ENCODE measurements around the gene KIF26A. TPM values are rescaled to one million over a fixed set of nuclear protein-coding genes. Genes with fewer than 3 reads are reported as not detected.
"Not testable (repeated sequence)": the region's sequence is repeated elsewhere in the genome, so short reads cannot be mapped to it uniquely, and the experiment has no call there.

The KIF26A gene
- total and polyA plus RNA-seq, 8 donors, result 0.65 to 21.7 (median 1.5) TPM

GRCh38 chr14:104206281-104206904 lies 68.0 kb downstream of the KIF26A start:
- TF ChIP-seq EP300 (IDR thresholded peaks at IDR 0.05), result no peak
- Histone ChIP-seq H3K36me3 (no peaks in the 10 kb centered on the region), H3K4me1 (peaks cover 0 to 11% (median 8%) of the 10 kb centered on the region in 4 donors), H3K27me3 (peaks cover 0 to 14% (median 0%) of the 10 kb centered on the region in 3 donors), H3K9me3 (no peaks in the 10 kb centered on the region), H3K4me3 (no peak overlapping the region), H3K27ac (no peak overlapping the region)
- 21 to 45% (median 22%) methylated on average over 9 to 15 of the region's 15 CpGs for WGBS, 5 donors
- peak; percentile 61 to 90 for DNase-seq
- intact Hi-C loops (cut with DNase I; ENCODE audit: low total_unique reads), result no loop called here

DNA sequence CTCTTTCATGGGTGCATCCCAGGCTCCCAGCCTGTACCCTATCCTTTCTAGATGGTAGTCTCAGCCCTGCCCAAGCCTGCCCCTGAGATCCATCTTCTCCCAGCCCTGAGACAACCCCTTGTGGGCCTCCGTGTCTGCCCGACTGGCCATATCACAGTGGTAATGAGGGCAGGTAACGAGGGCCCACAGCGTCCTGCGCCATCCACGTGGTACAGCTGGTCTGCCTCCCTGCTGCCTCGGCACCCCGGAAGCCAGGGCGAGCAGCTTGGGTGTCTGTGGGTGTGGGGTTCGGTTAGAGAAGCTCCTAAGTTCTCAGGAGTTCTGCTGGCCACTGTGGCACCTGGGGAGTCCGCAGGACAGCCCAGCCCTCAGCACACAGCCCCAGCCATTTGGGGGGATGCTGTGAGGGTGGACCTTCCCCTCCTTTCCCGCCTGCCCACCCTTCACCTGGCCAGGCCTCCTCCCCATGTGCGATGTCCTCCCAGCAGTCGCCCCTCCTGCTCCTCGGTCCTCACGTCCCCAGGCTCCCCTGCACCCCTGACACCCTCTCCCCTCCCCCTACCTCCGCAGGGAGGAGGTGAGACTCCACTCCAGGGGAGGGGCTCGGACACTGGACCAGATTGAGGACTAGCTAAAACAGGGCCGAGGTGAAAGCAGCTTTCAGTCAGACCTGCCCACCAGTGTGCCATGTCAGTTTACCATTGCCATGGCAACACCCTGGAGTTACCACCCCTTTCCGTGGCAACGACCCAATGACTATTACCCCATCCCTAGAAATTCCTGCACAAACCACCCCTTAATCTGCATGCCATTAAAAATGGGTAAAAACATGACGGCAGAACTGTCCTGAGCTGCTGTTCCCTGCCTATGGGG lies 69.0 kb downstream of the KIF26A start:
- Histone ChIP-seq H3K27me3 (peaks cover 0 to 24% (median 0%) of the 10 kb centered on the region in 3 donors), H3K27ac (no peak overlapping the region), H3K9me3 (no peaks in the 10 kb centered on the region), H3K4me3 (no peak overlapping the region), H3K36me3 (no peaks in the 10 kb centered on the region), H3K4me1 (peaks cover 0 to 2% (median under 1%) of the 10 kb centered on the region in 4 donors)
- 88 to 94% (median 91%) methylated on average over 19 to 22 of the region's 22 CpGs for WGBS, 5 donors
- DNase-seq, result no peak
- TF ChIP-seq POLR2A (IDR thresholded peaks at IDR 0.05) (no peak), POLR2AphosphoS5 (IDR thresholded peaks at IDR 0.05) (no peak), EP300 (IDR thresholded peaks at IDR 0.05) (no peak)
- TF ChIP-seq, protein P1, sequence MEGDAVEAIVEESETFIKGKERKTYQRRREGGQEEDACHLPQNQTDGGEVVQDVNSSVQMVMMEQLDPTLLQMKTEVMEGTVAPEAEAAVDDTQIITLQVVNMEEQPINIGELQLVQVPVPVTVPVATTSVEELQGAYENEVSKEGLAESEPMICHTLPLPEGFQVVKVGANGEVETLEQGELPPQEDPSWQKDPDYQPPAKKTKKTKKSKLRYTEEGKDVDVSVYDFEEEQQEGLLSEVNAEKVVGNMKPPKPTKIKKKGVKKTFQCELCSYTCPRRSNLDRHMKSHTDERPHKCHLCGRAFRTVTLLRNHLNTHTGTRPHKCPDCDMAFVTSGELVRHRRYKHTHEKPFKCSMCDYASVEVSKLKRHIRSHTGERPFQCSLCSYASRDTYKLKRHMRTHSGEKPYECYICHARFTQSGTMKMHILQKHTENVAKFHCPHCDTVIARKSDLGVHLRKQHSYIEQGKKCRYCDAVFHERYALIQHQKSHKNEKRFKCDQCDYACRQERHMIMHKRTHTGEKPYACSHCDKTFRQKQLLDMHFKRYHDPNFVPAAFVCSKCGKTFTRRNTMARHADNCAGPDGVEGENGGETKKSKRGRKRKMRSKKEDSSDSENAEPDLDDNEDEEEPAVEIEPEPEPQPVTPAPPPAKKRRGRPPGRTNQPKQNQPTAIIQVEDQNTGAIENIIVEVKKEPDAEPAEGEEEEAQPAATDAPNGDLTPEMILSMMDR (IDR thresholded peaks at IDR 0.05), result no peak
- intact Hi-C loops (cut with DNase I; ENCODE audit: low total_unique reads), result no loop called here

- H3K4me1 ChIP-seq; H3K36me3 ChIP-seq; H3K9me3 ChIP-seq; DNase-seq; intact Hi-C loops (cut with DNase I; ENCODE audit: low total_unique reads); H3K27ac ChIP-seq; H3K4me3 ChIP-seq: not testable (repeated sequence)
- peaks cover 0 to 30% (median 0%) of the 10 kb centered on the region in 3 donors for H3K27me3 ChIP-seq
- WGBS, 5 donors, result 85 to 96% (median 94%) methylated on average over 4 to 13 of the region's 13 CpGs
These were observed 69.6 kb downstream of the KIF26A start for GRCh38 chr14:104208015-104208295.

DNA sequence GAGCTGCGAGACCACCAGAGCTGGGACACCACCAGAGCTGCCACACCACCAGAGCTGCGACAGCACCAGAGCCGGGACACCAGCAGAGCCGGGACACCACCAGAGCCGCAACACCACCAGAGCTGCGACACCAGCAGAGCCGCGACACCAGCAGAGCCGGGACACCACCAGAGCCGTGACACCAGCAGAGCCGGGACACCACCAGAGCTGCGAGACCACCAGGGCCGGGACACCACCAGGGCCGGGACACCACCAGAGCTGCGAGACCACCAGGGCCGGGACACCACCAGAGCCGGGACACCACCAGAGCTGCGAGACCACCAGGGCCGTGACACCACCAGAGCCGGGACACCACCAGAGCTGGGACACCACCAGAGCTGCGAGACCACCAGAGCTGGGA lies 69.9 kb downstream of the KIF26A start:
- 89 to 98% (median 95%) methylated on average over 9 to 21 of the region's 21 CpGs for WGBS, 5 donors
- H3K9me3 ChIP-seq; H3K4me1 ChIP-seq; intact Hi-C loops (cut with DNase I; ENCODE audit: low total_unique reads); H3K4me3 ChIP-seq; H3K36me3 ChIP-seq; DNase-seq; H3K27ac ChIP-seq: not testable (repeated sequence)
- H3K27me3 ChIP-seq, result peaks cover 0 to 34% (median 1%) of the 10 kb centered on the region in 3 donors

DNA sequence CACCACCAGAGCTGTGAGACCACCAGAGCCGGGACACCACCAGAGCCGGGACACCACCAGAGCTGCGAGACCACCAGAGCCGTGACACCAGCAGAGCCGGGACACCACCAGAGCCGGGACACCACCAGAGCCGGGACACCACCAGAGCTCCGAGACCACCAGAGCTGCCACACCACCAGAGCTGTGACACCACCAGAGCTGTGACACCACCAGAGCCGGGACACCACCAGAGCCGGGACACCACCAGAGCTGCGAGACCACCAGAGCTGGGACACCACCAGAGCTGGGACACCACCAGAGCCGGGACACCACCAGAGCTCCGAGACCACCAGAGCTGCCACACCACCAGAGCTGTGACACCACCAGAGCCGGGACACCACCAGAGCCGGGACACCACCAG lies 70.7 kb downstream of the KIF26A start:
- intact Hi-C loops (cut with DNase I; ENCODE audit: low total_unique reads); H3K27ac ChIP-seq; DNase-seq; H3K36me3 ChIP-seq; H3K4me3 ChIP-seq; H3K9me3 ChIP-seq; H3K4me1 ChIP-seq: not testable (repeated sequence)
- peaks cover 0 to 41% (median 5%) of the 10 kb centered on the region in 3 donors for H3K27me3 ChIP-seq
- 85 to 96% (median 91%) methylated on average over 6 to 15 of the region's 15 CpGs for WGBS, 5 donors

GRCh38 chr14:104209985-104210816 lies 71.8 kb downstream of the KIF26A start:
- Histone ChIP-seq H3K4me3 (no peak overlapping the region), H3K36me3 (no peaks in the 10 kb centered on the region), H3K4me1 (no peaks in the 10 kb centered on the region), H3K9me3 (no peaks in the 10 kb centered on the region), H3K27me3 (peaks cover 0 to 41% (median 5%) of the 10 kb centered on the region in 3 donors), H3K27ac (no peak overlapping the region)
- no peak for DNase-seq
- intact Hi-C loops (cut with DNase I; ENCODE audit: low total_unique reads), result no loop called here
- WGBS, 5 donors, result 79 to 86% (median 84%) methylated on average over 12 to 21 of the region's 21 CpGs
- TF ChIP-seq, protein P1 (IDR thresholded peaks at IDR 0.05), result no peak
- TF ChIP-seq POLR2AphosphoS5 (IDR thresholded peaks at IDR 0.05) (no peak), POLR2A (IDR thresholded peaks at IDR 0.05) (no peak), EP300 (IDR thresholded peaks at IDR 0.05) (no peak)

Measured in stomach (tissue), 9 donors.